Duodenal mucosa (tissue), 2 donors: ENCODE data around the gene ALPG.

Source experiments
- H3K27ac ChIP-seq: one replicate; pipeline ENCODE4 v1.7.0; 2013; ENCODE audit warnings: low read depth, low read length
- H3K27me3 ChIP-seq, 2 donors: one replicate each; pipeline ENCODE4 v1.7.0; 2013; ENCODE audit warnings: low read length in 2 of 2, control low read depth in 1 of 2; ENCODE audit not compliant: insufficient read depth in 2 of 2, control insufficient read depth in 1 of 2
- H3K36me3 ChIP-seq, 2 donors: one replicate each; pipeline ENCODE4 v1.7.0; 2013; ENCODE audit warnings: low read length in 2 of 2, control low read depth in 1 of 2; ENCODE audit not compliant: insufficient read depth in 2 of 2, control insufficient read depth in 1 of 2
- H3K4me1 ChIP-seq, 2 donors: one replicate each; pipeline ENCODE4 v1.7.0; 2013; ENCODE audit warnings: low read length in 2 of 2, control low read depth in 1 of 2; ENCODE audit not compliant: insufficient read depth in 2 of 2, control insufficient read depth in 1 of 2
- H3K4me3 ChIP-seq, 2 donors: one replicate each; pipeline ENCODE4 v1.7.0; 2013; ENCODE audit warnings: low read length in 2 of 2, low read depth in 1 of 2
- H3K9ac ChIP-seq, 2 donors: one replicate each; pipeline ENCODE4 v1.7.0; 2013; ENCODE audit warnings: low read length in 2 of 2, low read depth in 1 of 2
- H3K9me3 ChIP-seq, 2 donors: one replicate each; pipeline ENCODE4 v1.7.0; 2013; ENCODE audit warnings: low read length in 2 of 2, control low read depth in 1 of 2; ENCODE audit not compliant: control insufficient read depth in 1 of 2

Gene ALPG

GRCh38 chr2:232412986-232413385, 6.3 kb downstream of the ALPG start:
- Histone ChIP-seq H3K9ac (no peak overlapping the region), H3K27ac (no peak overlapping the region), H3K4me1 (peaks cover 0 to 10% of the 10 kb centered on the region in 2 donors), H3K36me3 (no peaks in the 10 kb centered on the region), H3K9me3 (no peaks in the 10 kb centered on the region), H3K27me3 (peaks cover 9 to 18% of the 10 kb centered on the region in 2 donors), H3K4me3 (no peak overlapping the region)

- no peaks in the 10 kb centered on the region for H3K9me3 ChIP-seq
- H3K27me3 ChIP-seq, result peaks cover 31 to 40% of the 10 kb centered on the region in 2 donors
- H3K4me1 ChIP-seq, result peaks cover 0 to 19% of the 10 kb centered on the region in 2 donors
- no peaks in the 10 kb centered on the region for H3K36me3 ChIP-seq
- no peak overlapping the region for H3K27ac ChIP-seq
- no peak overlapping the region for H3K4me3 ChIP-seq
- no peak overlapping the region for H3K9ac ChIP-seq
Measured at GRCh38 chr2:232415138-232415690, 8.6 kb downstream of the ALPG start.

- Histone ChIP-seq H3K9me3 (no peaks in the 10 kb centered on the region), H3K27me3 (peaks cover 37 to 44% of the 10 kb centered on the region in 2 donors)
Measured at GRCh38 chr2:232415736-232416520, 9.3 kb downstream of the ALPG start.

GRCh38 chr2:232416521-232417470, 10.2 kb downstream of the ALPG start:
- no peak overlapping the region for H3K27ac ChIP-seq
- no peak overlapping the region for H3K4me3 ChIP-seq
- no peak overlapping the region for H3K9ac ChIP-seq
- peaks cover 45 to 53% of the 10 kb centered on the region in 2 donors for H3K27me3 ChIP-seq
- H3K9me3 ChIP-seq, result no peaks in the 10 kb centered on the region
- H3K36me3 ChIP-seq, result no peaks in the 10 kb centered on the region
- peaks cover 0 to 20% of the 10 kb centered on the region in 2 donors for H3K4me1 ChIP-seq

More at GRCh38 chr2:232415736-232416520, 9.3 kb downstream of the ALPG start:
- H3K36me3 ChIP-seq, result no peaks in the 10 kb centered on the region
- H3K4me3 ChIP-seq, result no peak overlapping the region
- no peak overlapping the region for H3K27ac ChIP-seq
- no peak overlapping the region for H3K9ac ChIP-seq
- H3K4me1 ChIP-seq, result peaks cover 0 to 19% of the 10 kb centered on the region in 2 donors

- Histone ChIP-seq H3K9ac (no peak overlapping the region), H3K27me3 (peaks cover 50 to 57% of the 10 kb centered on the region in 2 donors), H3K4me3 (no peak overlapping the region), H3K9me3 (peaks cover 0 to 6% of the 10 kb centered on the region in 2 donors), H3K27ac (no peak overlapping the region), H3K36me3 (no peaks in the 10 kb centered on the region), H3K4me1 (peaks cover 0 to 20% of the 10 kb centered on the region in 2 donors)
Measured at GRCh38 chr2:232417489-232417888, 10.8 kb downstream of the ALPG start.

- H3K9me3 ChIP-seq, result peaks cover 0 to 6% of the 10 kb centered on the region in 2 donors
- peaks cover 0 to 20% of the 10 kb centered on the region in 2 donors for H3K4me1 ChIP-seq
- no peak overlapping the region for H3K4me3 ChIP-seq
- no peak overlapping the region for H3K27ac ChIP-seq
- no peak overlapping the region for H3K9ac ChIP-seq
- peaks cover 50 to 57% of the 10 kb centered on the region in 2 donors for H3K27me3 ChIP-seq
- no peaks in the 10 kb centered on the region for H3K36me3 ChIP-seq
Measured at GRCh38 chr2:232418056-232418455, 11.4 kb downstream of the ALPG start.

GRCh38 chr2:232418466-232419244, 12.0 kb downstream of the ALPG start:
- H3K36me3 ChIP-seq, result no peaks in the 10 kb centered on the region
- H3K27me3 ChIP-seq, result peaks cover 47 to 57% of the 10 kb centered on the region in 2 donors
- H3K27ac ChIP-seq, result no peak overlapping the region
- H3K4me3 ChIP-seq, result peak overlapping the region; percentile 40 to 47
- no peak overlapping the region for H3K9ac ChIP-seq
- peaks cover 0 to 6% of the 10 kb centered on the region in 2 donors for H3K9me3 ChIP-seq
- peaks cover 0 to 20% of the 10 kb centered on the region in 2 donors for H3K4me1 ChIP-seq

GRCh38 chr2:232419245-232420072, 12.8 kb downstream of the ALPG start:
- H3K27me3 ChIP-seq, result peaks cover 50 to 57% of the 10 kb centered on the region in 2 donors
- no peak overlapping the region for H3K4me3 ChIP-seq

GRCh38 chr2:232420073-232420454, 13.4 kb downstream of the ALPG start:
- H3K4me1 ChIP-seq, result peaks cover 0 to 20% of the 10 kb centered on the region in 2 donors
- H3K27me3 ChIP-seq, result peaks cover 50 to 57% of the 10 kb centered on the region in 2 donors
- no peak overlapping the region for H3K9ac ChIP-seq
- peaks cover 0 to 6% of the 10 kb centered on the region in 2 donors for H3K9me3 ChIP-seq
- no peak overlapping the region for H3K4me3 ChIP-seq
- no peak overlapping the region for H3K27ac ChIP-seq
- no peaks in the 10 kb centered on the region for H3K36me3 ChIP-seq

More at GRCh38 chr2:232419245-232420072, 12.8 kb downstream of the ALPG start:
- Histone ChIP-seq H3K27ac (no peak overlapping the region), H3K36me3 (no peaks in the 10 kb centered on the region), H3K9ac (no peak overlapping the region), H3K9me3 (peaks cover 0 to 6% of the 10 kb centered on the region in 2 donors), H3K4me1 (peaks cover 0 to 20% of the 10 kb centered on the region in 2 donors)
